HepG2 (cell line): ENCODE measurements around the gene SMAD7. TPM values are rescaled to one million over a fixed set of nuclear protein-coding genes. Genes with fewer than 3 reads are reported as not detected.
A peak's percentile ranks its signal among the peaks of the same experiment; 100 is the strongest.

Source experiments
- ATRX ChIP-seq: sonication (generic); formaldehyde crosslinking; IDR thresholded peaks from 2 replicates; pipeline ENCODE4 v1.4.0; 2020; ENCODE audit warnings: missing genetic modification reagents, borderline replicate concordance
- DDIT3 ChIP-seq: sonication (generic); formaldehyde crosslinking; IDR thresholded peaks from 2 replicates; pipeline ENCODE4 v1.4.0; 2020; ENCODE audit warnings: mild to moderate bottlenecking, missing genetic modification reagents
- DNMT1 ChIP-seq: sonication (generic); formaldehyde crosslinking; IDR thresholded peaks from 2 replicates; pipeline ENCODE4 v1.5.1; 2020; ENCODE audit warnings: mild to moderate bottlenecking, missing genetic modification reagents
- HNF1A ChIP-seq, 2 experiments: sonication (generic) in 1 of 2; formaldehyde crosslinking in 1 of 2; IDR thresholded peaks; 2 replicates each; pipeline versions ENCODE4 v1.4.0 to v1.6.1; 2016 to 2020; ENCODE audit warnings: borderline replicate concordance in 1 of 2, low read depth in 1 of 2, mild to moderate bottlenecking in 1 of 2, missing genetic modification reagents in 1 of 2
- HNF4A ChIP-seq: sonication (generic); formaldehyde crosslinking; IDR thresholded peaks from 2 replicates; pipeline ENCODE4 v1.4.0; 2020; ENCODE audit warnings: missing genetic modification reagents
- ISX ChIP-seq: sonication (generic); formaldehyde crosslinking; conservative IDR thresholded peaks from 2 replicates; pipeline ENCODE4 v1.5.0; 2020; ENCODE audit warnings: missing genetic modification reagents
- LCORL ChIP-seq, 2 experiments: fragments of 450-650 bp in 1 of 2; sonication (generic) in 1 of 2; formaldehyde crosslinking in 1 of 2; IDR thresholded peaks; 2 replicates each; pipeline versions ENCODE4 v1.5.0 to v1.6.1; 2017 to 2020; ENCODE audit warnings: antibody characterized with exemption in 1 of 2, missing genetic modification reagents in 1 of 2
- MED13 ChIP-seq: sonication (generic); formaldehyde crosslinking; IDR thresholded peaks from 2 replicates; pipeline ENCODE4 v1.5.0; 2020; ENCODE audit warnings: missing genetic modification reagents
- SALL1 ChIP-seq: sonication (generic); formaldehyde crosslinking; IDR thresholded peaks from 2 replicates; pipeline ENCODE4 v1.8.0; 2022; ENCODE audit warnings: mild to moderate bottlenecking, missing genetic modification reagents
- SOX13 ChIP-seq, 3 experiments: fragments of 450-650 bp in 1 of 3; sonication (generic) in 1 of 3; formaldehyde crosslinking in 1 of 3; IDR thresholded peaks in 2 of 3; conservative IDR thresholded peaks in 1 of 3; 2 replicates each; pipeline versions ENCODE4 v1.5.0 to v1.6.1; 2016 to 2020; ENCODE audit warnings: antibody characterized with exemption in 1 of 3, mild to moderate bottlenecking in 1 of 3, missing compliant biosample characterization in 1 of 3, missing genetic modification reagents in 1 of 3, moderate library complexity in 1 of 3
- SOX5 ChIP-seq: IDR thresholded peaks from 2 replicates; pipeline ENCODE4 v1.6.1; 2016; ENCODE audit warnings: borderline replicate concordance
- TEF ChIP-seq: sonication (generic); formaldehyde crosslinking; IDR thresholded peaks from 2 replicates; pipeline ENCODE4 v1.5.0; 2020; ENCODE audit warnings: missing genetic modification reagents
- ZBTB14 ChIP-seq: sonication (generic); formaldehyde crosslinking; IDR thresholded peaks from 2 replicates; pipeline ENCODE4 v1.4.0; 2020; ENCODE audit warnings: missing genetic modification reagents
- ZBTB21 ChIP-seq: sonication (generic); formaldehyde crosslinking; IDR thresholded peaks from 2 replicates; pipeline ENCODE4 v1.4.0; 2020; ENCODE audit warnings: missing genetic modification reagents
- ZC3H4 ChIP-seq: sonication (generic); formaldehyde crosslinking; IDR thresholded peaks from 2 replicates; pipeline ENCODE4 v1.4.0; 2020; ENCODE audit warnings: missing genetic modification reagents, borderline replicate concordance
- ZGPAT ChIP-seq: IDR thresholded peaks from 2 replicates; pipeline ENCODE4 v1.6.1; 2016; ENCODE audit warnings: mild to moderate bottlenecking
- ZNF317 ChIP-seq: sonication (generic); formaldehyde crosslinking; IDR thresholded peaks from 2 replicates; pipeline ENCODE4 v1.5.0; 2020; ENCODE audit warnings: mild to moderate bottlenecking, missing genetic modification reagents
- ZNF337 ChIP-seq: sonication (generic); formaldehyde crosslinking; IDR thresholded peaks from 2 replicates; pipeline ENCODE4 v1.5.1; 2020; ENCODE audit warnings: missing genetic modification reagents, low read depth, mild to moderate bottlenecking, borderline replicate concordance
- ZNF589 ChIP-seq: sonication (generic); formaldehyde crosslinking; conservative IDR thresholded peaks from 2 replicates; pipeline ENCODE4 v1.8.0; 2022; ENCODE audit warnings: mild to moderate bottlenecking, moderate library complexity, missing genetic modification reagents
- ZNF768 ChIP-seq: sonication (generic); formaldehyde crosslinking; IDR thresholded peaks from 2 replicates; pipeline ENCODE4 v1.4.0; 2020; ENCODE audit warnings: missing genetic modification reagents
- polyA plus RNA-seq, 8 experiments: library from polyadenylated mRNA; depleted of rRNA in 3 of 8; stranded (reverse) in 7 of 8; unstranded in 1 of 8; fragments of >200 nt; fragmentation: Illumina TruSeq in 4 of 8; extraction: Trizol in 4 of 8; gene quantifications; 2 replicates each; pipeline versions ENCODE4 v1.2.1 to v1.2.3, GENCODE V29; 2011 to 2016; ENCODE audit warnings: low read depth in 4 of 8, missing spikeins in 1 of 8, mixed read lengths in 1 of 8; ENCODE audit not compliant: insufficient read depth in 1 of 8
- total RNA-seq, 5 experiments: library from RNA; depleted of rRNA; stranded (reverse); fragments of >200 nt; fragmentation: Illumina TruSeq; extraction: Trizol; gene quantifications; 2 replicates each; pipeline ENCODE4 v1.2.3, GENCODE V29; 2016; ENCODE audit warnings: low read depth in 1 of 5

The SMAD7 gene
- total and polyA plus RNA-seq, 2 of the 13 experiments (the other 11 are each of a cell fraction or from before 2014, with no cell fraction given), result 17.4 to 24.7 TPM

GRCh38 chr18:48929941-48930713 is 20.6 kb downstream of the SMAD7 start (continued):
- TF ChIP-seq ZNF589 (CRISPR knock-in tag) (no peak; the same call in 1 of the 2 replicates), ZBTB21 (CRISPR knock-in tag) (no peak), LCORL (IDR thresholded peaks at IDR 0.05) (no peak), LCORL (CRISPR knock-in tag; IDR thresholded peaks at IDR 0.05) (peak; percentile 94), SALL1 (CRISPR knock-in tag) (peak; percentile 91), ISX (no peak), SOX13 (IDR thresholded peaks at IDR 0.05) (peak; percentile 56; the same call in 1 of the 2 replicates), SOX13 (CRISPR knock-in tag; conservative IDR thresholded peaks at IDR 0.05 in 1 of 2, IDR thresholded peaks at IDR 0.05 in 1 of 2) (peak in 1 of 2 experiments; percentile 84; a peak in 2 of 4 replicates), HNF1A (IDR thresholded peaks at IDR 0.05; ENCODE audit: low read depth) (peak; percentile 98), HNF1A (CRISPR knock-in tag; IDR thresholded peaks at IDR 0.05; ENCODE audit: borderline replicate concordance) (peak; percentile 100), ZGPAT (CRISPR knock-in tag) (peak; percentile 67), ZC3H4 (CRISPR knock-in tag) (peak; percentile 63; the same call in 1 of the 2 replicates), ZNF317 (peak; percentile 80; the same call in 1 of the 2 replicates), ZNF768 (CRISPR knock-in tag) (peak; percentile 68; the same call in 1 of the 2 replicates), DNMT1 (CRISPR knock-in tag) (no peak), DDIT3 (CRISPR knock-in tag) (no peak), MED13 (CRISPR knock-in tag) (peak; percentile 81), HNF4A (CRISPR knock-in tag) (peak; percentile 72; the same call in 1 of the 2 replicates), ZNF337 (CRISPR knock-in tag) (no peak), ATRX (no peak), ZBTB14 (CRISPR knock-in tag) (no peak), SOX5 (peak; percentile 64; the same call in 1 of the 2 replicates), TEF (CRISPR knock-in tag) (no peak)
